Mesodermal cell (in vitro differentiated cells): Measurements from ENCODE around the gene SLF2.

Experiments
- H3K27ac ChIP-seq: 2 replicates; pipeline ENCODE4 v1.7.0; 2013; ENCODE audit warnings: mild to moderate bottlenecking, low read depth, low read length, moderate library complexity; ENCODE audit not compliant: severe bottlenecking
- H3K36me3 ChIP-seq: 2 replicates; pipeline ENCODE4 v1.7.1; 2013; ENCODE audit warnings: mild to moderate bottlenecking, low read length, moderate library complexity; ENCODE audit not compliant: control insufficient read depth, insufficient read depth
- H3K4me1 ChIP-seq: one replicate; pipeline ENCODE4 v1.7.1; 2013; ENCODE audit warnings: mild to moderate bottlenecking, low read length; ENCODE audit not compliant: insufficient read depth, control insufficient read depth, poor library complexity, severe bottlenecking
- H3K4me3 ChIP-seq: 2 replicates; pipeline ENCODE4 v1.7.0; 2013; ENCODE audit warnings: low read length, control low read depth, mild to moderate bottlenecking; ENCODE audit not compliant: insufficient read depth, poor library complexity, severe bottlenecking; ENCODE audit errors: extremely low read depth
- H3K9me3 ChIP-seq: 2 replicates; pipeline ENCODE4 v1.7.1; 2013; ENCODE audit warnings: mild to moderate bottlenecking, low read length, moderate library complexity; ENCODE audit not compliant: control insufficient read depth
- WGBS, 2 experiments: methylation state at CpG; one replicate each; pipeline ENCODE4 v1.1.5; 2013; ENCODE audit warnings: missing lambda C conversion rate in 2 of 2; ENCODE audit not compliant: insufficient coverage in 2 of 2; 5-methylcytosine and 5-hydroxymethylcytosine counted together

Gene SLF2

GRCh38 chr10:100872034-100872791, 40.5 kb upstream of the SLF2 start:
- no peak overlapping the region for H3K27ac ChIP-seq
- no peaks in the 10 kb centered on the region for H3K9me3 ChIP-seq
- WGBS, 2 experiments = 62 to 65% methylated on average over 7 to 10 of the region's 11 CpGs
- no peak overlapping the region for H3K4me3 ChIP-seq
- no peaks in the 10 kb centered on the region for H3K36me3 ChIP-seq
- peaks cover 19% of the 10 kb centered on the region for H3K4me1 ChIP-seq

- Histone ChIP-seq H3K36me3 (no peaks in the 10 kb centered on the region), H3K27ac (no peak overlapping the region), H3K9me3 (no peaks in the 10 kb centered on the region), H3K4me1 (peaks cover 22% of the 10 kb centered on the region), H3K4me3 (no peak overlapping the region)
- WGBS, 2 experiments = 63 to 66% methylated on average over 3 to 4 of the region's 7 CpGs
Measured at GRCh38 chr10:100873146-100873826, 39.5 kb upstream of the SLF2 start.

GRCh38 chr10:100873827-100874326, 38.9 kb upstream of the SLF2 start:
- Histone ChIP-seq H3K4me1 (peaks cover 24% of the 10 kb centered on the region), H3K36me3 (no peaks in the 10 kb centered on the region), H3K4me3 (no peak overlapping the region), H3K9me3 (no peaks in the 10 kb centered on the region), H3K27ac (no peak overlapping the region)
- 47 to 65% methylated on average over 10 to 13 of the region's 14 CpGs for WGBS, 2 experiments

GRCh38 chr10:100874702-100875483, 37.9 kb upstream of the SLF2 start:
- WGBS, 2 experiments = 87 to 91% methylated on average over 12 to 13 of the region's 20 CpGs
- H3K9me3 ChIP-seq = no peaks in the 10 kb centered on the region
- H3K4me3 ChIP-seq = no peak overlapping the region
- no peak overlapping the region for H3K27ac ChIP-seq
- H3K36me3 ChIP-seq = no peaks in the 10 kb centered on the region
- peaks cover 24% of the 10 kb centered on the region for H3K4me1 ChIP-seq

GRCh38 chr10:100875484-100876166, 37.1 kb upstream of the SLF2 start:
- no peak overlapping the region for H3K4me3 ChIP-seq
- H3K4me1 ChIP-seq = peaks cover 24% of the 10 kb centered on the region
- no peaks in the 10 kb centered on the region for H3K9me3 ChIP-seq
- H3K36me3 ChIP-seq = no peaks in the 10 kb centered on the region
- no CpG with 5 or more reads among the region's 5 CpGs for WGBS, 2 experiments
- no peak overlapping the region for H3K27ac ChIP-seq

GRCh38 chr10:100876585-100877460, 35.9 kb upstream of the SLF2 start:
- H3K36me3 ChIP-seq = no peaks in the 10 kb centered on the region
- no peak overlapping the region for H3K27ac ChIP-seq
- no peak overlapping the region for H3K4me3 ChIP-seq
- H3K4me1 ChIP-seq = peaks cover 29% of the 10 kb centered on the region
- H3K9me3 ChIP-seq = no peaks in the 10 kb centered on the region
- 86 to 88% methylated on average over 15 to 18 of the region's 24 CpGs for WGBS, 2 experiments

GRCh38 chr10:100877461-100877850, 35.3 kb upstream of the SLF2 start:
- Histone ChIP-seq H3K4me3 (no peak overlapping the region), H3K27ac (no peak overlapping the region), H3K9me3 (no peaks in the 10 kb centered on the region), H3K36me3 (no peaks in the 10 kb centered on the region), H3K4me1 (peaks cover 30% of the 10 kb centered on the region)
- 92 to 95% methylated on average over 11 of the region's 11 CpGs for WGBS, 2 experiments

- Histone ChIP-seq H3K9me3 (no peaks in the 10 kb centered on the region), H3K4me3 (no peak overlapping the region), H3K27ac (no peak overlapping the region), H3K36me3 (no peaks in the 10 kb centered on the region), H3K4me1 (peaks cover 22% of the 10 kb centered on the region)
- 16 to 24% methylated on average over 4 to 5 of the region's 5 CpGs for WGBS, 2 experiments
Measured at GRCh38 chr10:100878291-100878910, 34.4 kb upstream of the SLF2 start.

GRCh38 chr10:100879741-100880360, 32.9 kb upstream of the SLF2 start:
- H3K4me3 ChIP-seq = no peak overlapping the region
- WGBS, 2 experiments = 83 to 85% methylated on average over 7 to 9 of the region's 9 CpGs
- no peaks in the 10 kb centered on the region for H3K36me3 ChIP-seq
- H3K27ac ChIP-seq = no peak overlapping the region
- H3K4me1 ChIP-seq = peaks cover 16% of the 10 kb centered on the region
- no peaks in the 10 kb centered on the region for H3K9me3 ChIP-seq
